Vagina (tissue), 2 donors: ENCODE data around the gene PPIL6. TPM values are rescaled to one million over a fixed set of nuclear protein-coding genes. Genes with fewer than 3 reads are reported as not detected.
A peak's percentile ranks its signal among the peaks of the same experiment; 100 is the strongest.

ENCODE experiments used
- DNase-seq, 2 donors: peaks; one replicate each; pipeline ENCODE4 v3.0.0-alpha.2; 2017; ENCODE audit errors: extremely low spot score in 2 of 2
- H3K27ac ChIP-seq: fragments of 200-600 bp; sonication (generic); one replicate; pipeline ENCODE4 v1.5.1; 2019
- H3K27me3 ChIP-seq: fragments of 200-600 bp; sonication (generic); one replicate; pipeline ENCODE4 v1.5.1; 2019
- H3K36me3 ChIP-seq, 2 donors: fragments of 200-600 bp; sonication (generic); one replicate each; pipeline ENCODE4 v1.5.1; 2017 to 2019
- H3K4me1 ChIP-seq: fragments of 200-600 bp; sonication (generic); one replicate; pipeline ENCODE4 v1.5.1; 2019
- H3K4me3 ChIP-seq, 2 donors: fragments of 200-600 bp; sonication (generic); 1 replicate in 1 of 2; 2 replicates in 1 of 2; pipeline ENCODE4 v1.5.1; 2016 to 2019
- H3K9me3 ChIP-seq: fragments of 200-600 bp; sonication (generic); one replicate; pipeline ENCODE4 v1.5.1; 2019
- POLR2A ChIP-seq, 2 donors: fragments of 450-650 bp; IDR thresholded peaks; one replicate each; pipeline ENCODE4 v1.6.1; 2017; ENCODE audit warnings: antibody characterized with exemption in 2 of 2, mild to moderate bottlenecking in 2 of 2, moderate library complexity in 2 of 2
- POLR2AphosphoS5 ChIP-seq, 2 donors: sonication (generic); formaldehyde crosslinking; IDR thresholded peaks; one replicate each; pipeline ENCODE4 v1.9.0; 2017; ENCODE audit warnings: antibody characterized with exemption in 2 of 2, mild to moderate bottlenecking in 2 of 2, low read depth in 1 of 2; ENCODE audit not compliant: insufficient read depth in 1 of 2
- intact Hi-C: fragments of 100-400 bp; cut with DNase I; formaldehyde crosslinking; loops from one replicate; pipeline ENCODE4 v1.15.1; 2023
- total RNA-seq: library from RNA; depleted of rRNA; stranded (reverse); fragments of >200 nt; gene quantifications from one replicate; pipeline ENCODE4 v1.2.3, GENCODE V29; 2016
- TF ChIP-seq, protein P1 (sequence below), 3 experiments: fragments of 450-650 bp in 2 of 3; fragments of 200-600 bp in 1 of 3; sonication (generic) in 1 of 3; IDR thresholded peaks; one replicate each; pipeline ENCODE4 v1.5.1; 2017 to 2019; ENCODE audit warnings: antibody characterized with exemption in 3 of 3, mild to moderate bottlenecking in 2 of 3, moderate library complexity in 2 of 3

Gene PPIL6
- total RNA-seq, 1 donor from 2014 or later = 3.9 TPM

GRCh38 chr6:109358204-109358603, 82.2 kb downstream of the PPIL6 start:
- Histone ChIP-seq H3K9me3 (peaks cover 5% of the 10 kb centered on the region), H3K36me3 (peaks cover 0 to 59% of the 10 kb centered on the region in 2 donors), H3K27me3 (no peaks in the 10 kb centered on the region), H3K27ac (no peak overlapping the region), H3K4me3 (no peak overlapping the region), H3K4me1 (peaks cover 6% of the 10 kb centered on the region)
- no peak for DNase-seq
- TF ChIP-seq POLR2AphosphoS5 (IDR thresholded peaks at IDR 0.05; ENCODE audit: insufficient read depth in 1 of 2, low read depth in 1 of 2) = no peak
- no peak for TF ChIP-seq POLR2A (IDR thresholded peaks at IDR 0.05)
- TF ChIP-seq, protein P1, sequence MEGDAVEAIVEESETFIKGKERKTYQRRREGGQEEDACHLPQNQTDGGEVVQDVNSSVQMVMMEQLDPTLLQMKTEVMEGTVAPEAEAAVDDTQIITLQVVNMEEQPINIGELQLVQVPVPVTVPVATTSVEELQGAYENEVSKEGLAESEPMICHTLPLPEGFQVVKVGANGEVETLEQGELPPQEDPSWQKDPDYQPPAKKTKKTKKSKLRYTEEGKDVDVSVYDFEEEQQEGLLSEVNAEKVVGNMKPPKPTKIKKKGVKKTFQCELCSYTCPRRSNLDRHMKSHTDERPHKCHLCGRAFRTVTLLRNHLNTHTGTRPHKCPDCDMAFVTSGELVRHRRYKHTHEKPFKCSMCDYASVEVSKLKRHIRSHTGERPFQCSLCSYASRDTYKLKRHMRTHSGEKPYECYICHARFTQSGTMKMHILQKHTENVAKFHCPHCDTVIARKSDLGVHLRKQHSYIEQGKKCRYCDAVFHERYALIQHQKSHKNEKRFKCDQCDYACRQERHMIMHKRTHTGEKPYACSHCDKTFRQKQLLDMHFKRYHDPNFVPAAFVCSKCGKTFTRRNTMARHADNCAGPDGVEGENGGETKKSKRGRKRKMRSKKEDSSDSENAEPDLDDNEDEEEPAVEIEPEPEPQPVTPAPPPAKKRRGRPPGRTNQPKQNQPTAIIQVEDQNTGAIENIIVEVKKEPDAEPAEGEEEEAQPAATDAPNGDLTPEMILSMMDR (IDR thresholded peaks at IDR 0.05) = no peak
- intact Hi-C loops = no loop called here

GRCh38 chr6:109356237-109356636, 84.2 kb downstream of the PPIL6 start:
- no peaks in the 10 kb centered on the region for H3K27me3 ChIP-seq
- H3K4me3 ChIP-seq = no peak overlapping the region
- intact Hi-C loops = no loop called here
- peaks cover 17% of the 10 kb centered on the region for H3K4me1 ChIP-seq
- no peak overlapping the region for H3K27ac ChIP-seq
- DNase-seq = no peak
- peaks cover 5% of the 10 kb centered on the region for H3K9me3 ChIP-seq
- no peak for TF ChIP-seq POLR2AphosphoS5 (IDR thresholded peaks at IDR 0.05; ENCODE audit: insufficient read depth in 1 of 2, low read depth in 1 of 2)
- TF ChIP-seq, protein P1 (IDR thresholded peaks at IDR 0.05) = no peak
- no peak for TF ChIP-seq POLR2A (IDR thresholded peaks at IDR 0.05)
- peaks cover 0 to 44% of the 10 kb centered on the region in 2 donors for H3K36me3 ChIP-seq

DNA sequence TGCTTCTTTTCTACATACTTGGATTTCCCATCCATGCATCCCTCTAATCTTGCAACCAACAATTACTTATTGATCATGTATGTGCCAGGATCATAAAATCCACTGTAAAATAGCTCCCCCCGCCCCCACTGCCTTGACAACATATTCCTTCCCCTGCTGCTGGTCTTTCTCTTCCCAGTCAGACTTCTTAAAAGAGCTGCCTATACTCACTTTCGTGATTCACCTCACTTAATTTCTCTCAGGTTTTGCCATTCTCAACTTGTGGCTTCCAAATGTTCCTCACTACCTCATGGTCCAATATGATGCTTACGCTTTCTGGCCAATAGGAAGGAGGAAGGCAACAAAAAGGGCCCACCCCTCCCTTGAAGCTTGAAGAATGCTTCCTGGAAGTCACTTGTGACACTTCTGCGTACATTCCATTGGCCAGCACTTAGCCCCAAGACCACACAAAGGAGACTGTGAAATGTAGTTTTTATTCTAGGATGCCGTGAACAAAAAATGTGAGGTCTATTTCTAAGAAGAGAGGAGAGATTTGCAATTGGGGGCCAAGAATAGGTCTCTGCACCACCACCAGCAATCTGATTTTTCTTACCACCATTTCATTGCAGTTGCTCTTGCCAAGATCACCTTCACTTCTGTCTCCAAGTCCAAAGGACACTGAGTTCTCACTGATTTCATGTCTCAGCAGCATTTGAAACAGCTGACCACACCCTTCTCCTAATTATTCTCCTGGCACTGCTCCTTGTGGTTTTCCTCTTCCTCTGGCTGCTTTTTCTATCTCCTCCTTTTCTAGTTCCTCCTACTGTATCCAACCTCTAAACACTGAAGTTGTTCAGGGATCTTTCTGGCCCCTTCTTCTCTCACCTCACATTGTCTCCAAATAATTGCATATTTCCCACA, 88.9 kb downstream of the PPIL6 start:
- intact Hi-C loops = no loop called here
- no peak overlapping the region for H3K4me3 ChIP-seq
- DNase-seq = no peak
- TF ChIP-seq POLR2A (IDR thresholded peaks at IDR 0.05) (no peak), POLR2AphosphoS5 (IDR thresholded peaks at IDR 0.05; ENCODE audit: insufficient read depth in 1 of 2, low read depth in 1 of 2) (peak in 1 of 2 donors; percentile 40)
- peaks cover 32% of the 10 kb centered on the region for H3K4me1 ChIP-seq
- H3K9me3 ChIP-seq = peaks cover 4% of the 10 kb centered on the region
- no peaks in the 10 kb centered on the region for H3K27me3 ChIP-seq
- H3K36me3 ChIP-seq = peaks cover 0 to 10% of the 10 kb centered on the region in 2 donors
- no peak overlapping the region for H3K27ac ChIP-seq

GRCh38 chr6:109349419-109349987, 90.9 kb downstream of the PPIL6 start:
- intact Hi-C loops = no loop called here
- H3K27me3 ChIP-seq = no peaks in the 10 kb centered on the region
- no peaks in the 10 kb centered on the region for H3K36me3 ChIP-seq
- H3K27ac ChIP-seq = no peak overlapping the region
- no peaks in the 10 kb centered on the region for H3K9me3 ChIP-seq
- TF ChIP-seq POLR2AphosphoS5 (IDR thresholded peaks at IDR 0.05; ENCODE audit: insufficient read depth in 1 of 2, low read depth in 1 of 2) (no peak), POLR2A (IDR thresholded peaks at IDR 0.05) (no peak)
- TF ChIP-seq, protein P1 (IDR thresholded peaks at IDR 0.05) = no peak
- peaks cover 32% of the 10 kb centered on the region for H3K4me1 ChIP-seq
- H3K4me3 ChIP-seq = no peak overlapping the region
- no peak for DNase-seq

DNA sequence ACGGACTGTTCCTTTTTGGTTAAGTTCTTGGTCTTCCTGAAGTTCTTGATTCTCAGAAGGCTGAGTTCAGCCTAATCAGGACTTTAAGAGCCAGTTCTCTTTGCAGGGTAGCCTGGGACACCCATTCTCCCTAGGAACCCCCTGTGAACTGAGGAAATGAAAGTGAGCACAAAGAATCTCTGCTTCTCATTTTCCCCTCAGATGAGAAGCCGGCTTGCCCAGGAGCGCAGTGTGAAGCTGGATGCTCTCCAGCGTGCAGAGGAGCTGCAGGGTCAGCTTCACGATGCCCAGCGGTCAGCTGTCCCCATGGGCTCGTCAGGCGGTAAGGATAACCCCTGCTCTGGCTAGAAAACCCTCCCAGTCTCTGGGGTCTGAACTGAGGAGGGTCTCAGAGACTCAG, 92.2 kb downstream of the PPIL6 start:
- intact Hi-C loops = no loop called here
- Histone ChIP-seq H3K27me3 (no peaks in the 10 kb centered on the region), H3K4me1 (peaks cover 32% of the 10 kb centered on the region), H3K9me3 (no peaks in the 10 kb centered on the region), H3K36me3 (no peaks in the 10 kb centered on the region), H3K4me3 (no peak overlapping the region), H3K27ac (no peak overlapping the region)
- no peak for TF ChIP-seq POLR2A (IDR thresholded peaks at IDR 0.05)
- TF ChIP-seq, protein P1 (IDR thresholded peaks at IDR 0.05) = no peak
- TF ChIP-seq POLR2AphosphoS5 (IDR thresholded peaks at IDR 0.05; ENCODE audit: insufficient read depth in 1 of 2, low read depth in 1 of 2) = no peak
- DNase-seq = no peak
